AG04449 (cell line): Measurements from ENCODE around the gene LY86.

ENCODE experiments used
- CTCF ChIA-PET: fragments of 350-600 bp; formaldehyde crosslinking; extraction: SDS; loops from one replicate; lab custom pipeline; 2021; ENCODE audit warnings: antibody characterized with exemption; lab: Yijun Ruan, JAX
- POLR2A ChIA-PET: fragments of 400-600, 350-600 bp; formaldehyde crosslinking; extraction: SDS; loops from one replicate; lab custom pipeline; 2020; ENCODE audit warnings: antibody characterized with exemption, inconsistent platforms; lab: Yijun Ruan, JAX
- DNase-seq: peaks from one replicate; pipeline ENCODE4 v3.0.0-alpha.2; 2010; ENCODE audit warnings: low read depth, low spot score
- H3K4me3 ChIP-seq: 2 replicates; pipeline ENCODE4 v1.5.1; 2011; ENCODE audit warnings: low read depth, mild to moderate bottlenecking, control low read depth, low read length
- TF ChIP-seq, protein P1 (sequence below): IDR thresholded peaks from one replicate; pipeline ENCODE4 v1.5.1; 2011; ENCODE audit warnings: mild to moderate bottlenecking, moderate library complexity, low read length, control low read depth, inconsistent platforms; ENCODE audit not compliant: insufficient read depth; ENCODE audit errors: missing control alignments

The LY86 gene

GRCh38 chr6:6585003-6585311 lies 3.6 kb upstream of the LY86 start:
- TF ChIP-seq, protein P1, sequence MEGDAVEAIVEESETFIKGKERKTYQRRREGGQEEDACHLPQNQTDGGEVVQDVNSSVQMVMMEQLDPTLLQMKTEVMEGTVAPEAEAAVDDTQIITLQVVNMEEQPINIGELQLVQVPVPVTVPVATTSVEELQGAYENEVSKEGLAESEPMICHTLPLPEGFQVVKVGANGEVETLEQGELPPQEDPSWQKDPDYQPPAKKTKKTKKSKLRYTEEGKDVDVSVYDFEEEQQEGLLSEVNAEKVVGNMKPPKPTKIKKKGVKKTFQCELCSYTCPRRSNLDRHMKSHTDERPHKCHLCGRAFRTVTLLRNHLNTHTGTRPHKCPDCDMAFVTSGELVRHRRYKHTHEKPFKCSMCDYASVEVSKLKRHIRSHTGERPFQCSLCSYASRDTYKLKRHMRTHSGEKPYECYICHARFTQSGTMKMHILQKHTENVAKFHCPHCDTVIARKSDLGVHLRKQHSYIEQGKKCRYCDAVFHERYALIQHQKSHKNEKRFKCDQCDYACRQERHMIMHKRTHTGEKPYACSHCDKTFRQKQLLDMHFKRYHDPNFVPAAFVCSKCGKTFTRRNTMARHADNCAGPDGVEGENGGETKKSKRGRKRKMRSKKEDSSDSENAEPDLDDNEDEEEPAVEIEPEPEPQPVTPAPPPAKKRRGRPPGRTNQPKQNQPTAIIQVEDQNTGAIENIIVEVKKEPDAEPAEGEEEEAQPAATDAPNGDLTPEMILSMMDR, result no peak
- ChIA-PET POLR2A (no interaction called here), CTCF (no interaction called here)
- DNase-seq, result no peak
- no peak overlapping the region for H3K4me3 ChIP-seq

GRCh38 chr6:6586167-6586566 lies 2.4 kb upstream of the LY86 start:
- H3K4me3 ChIP-seq, result no peak overlapping the region
- ChIA-PET CTCF (no interaction called here), POLR2A (no interaction called here)
- no peak for DNase-seq
- TF ChIP-seq, protein P1, result no peak

DNA sequence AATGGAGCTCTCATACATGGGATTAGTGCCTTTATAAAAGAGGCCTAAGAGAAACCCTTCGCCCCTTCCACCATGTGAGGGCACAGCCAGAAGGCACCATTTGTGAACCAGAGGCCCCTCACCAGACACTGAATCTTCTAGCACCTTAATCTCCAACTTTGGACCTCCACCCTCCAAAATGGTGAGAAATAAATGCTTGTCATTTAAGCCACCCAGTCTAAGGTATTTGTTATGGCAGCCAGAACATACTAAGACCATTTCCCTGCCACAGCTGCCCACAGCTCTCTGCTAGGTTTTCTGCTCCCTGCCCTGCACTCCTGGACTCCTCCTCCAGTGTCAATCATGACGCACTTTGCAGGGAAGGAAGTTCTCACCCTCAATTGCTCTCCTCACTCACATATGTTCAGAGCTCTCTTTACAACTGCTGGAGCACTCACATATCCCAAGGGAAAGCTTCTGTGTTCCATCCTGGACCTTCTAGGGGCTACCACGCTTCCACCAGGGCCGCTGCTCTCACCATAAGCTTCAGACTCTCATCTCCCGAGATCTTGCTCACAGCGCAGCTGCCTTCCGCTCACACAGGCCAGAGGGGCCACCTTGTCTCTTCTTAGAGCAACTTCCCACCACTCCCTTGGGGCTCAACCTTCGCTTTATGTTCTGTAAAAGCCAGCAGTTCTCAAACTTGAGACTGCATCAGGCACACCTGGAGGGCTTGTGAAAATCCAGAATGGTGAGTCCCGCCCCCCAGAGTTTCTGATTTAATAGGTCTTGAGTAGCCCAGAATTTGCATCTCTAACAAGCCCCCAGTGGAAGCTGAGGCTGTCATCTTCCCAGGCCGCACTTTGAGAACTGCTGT lies 1.6 kb upstream of the LY86 start:
- DNase-seq, result no peak
- TF ChIP-seq, protein P1, result no peak
- CTCF ChIA-PET, result no interaction called here
- POLR2A ChIA-PET, result no interaction called here
- no peak overlapping the region for H3K4me3 ChIP-seq

GRCh38 chr6:6587696-6588063 lies 840 bp upstream of the LY86 start:
- no peak overlapping the region for H3K4me3 ChIP-seq
- ChIA-PET POLR2A (no interaction called here), CTCF (no interaction called here)
- no peak for DNase-seq
- TF ChIP-seq, protein P1, result no peak

DNA sequence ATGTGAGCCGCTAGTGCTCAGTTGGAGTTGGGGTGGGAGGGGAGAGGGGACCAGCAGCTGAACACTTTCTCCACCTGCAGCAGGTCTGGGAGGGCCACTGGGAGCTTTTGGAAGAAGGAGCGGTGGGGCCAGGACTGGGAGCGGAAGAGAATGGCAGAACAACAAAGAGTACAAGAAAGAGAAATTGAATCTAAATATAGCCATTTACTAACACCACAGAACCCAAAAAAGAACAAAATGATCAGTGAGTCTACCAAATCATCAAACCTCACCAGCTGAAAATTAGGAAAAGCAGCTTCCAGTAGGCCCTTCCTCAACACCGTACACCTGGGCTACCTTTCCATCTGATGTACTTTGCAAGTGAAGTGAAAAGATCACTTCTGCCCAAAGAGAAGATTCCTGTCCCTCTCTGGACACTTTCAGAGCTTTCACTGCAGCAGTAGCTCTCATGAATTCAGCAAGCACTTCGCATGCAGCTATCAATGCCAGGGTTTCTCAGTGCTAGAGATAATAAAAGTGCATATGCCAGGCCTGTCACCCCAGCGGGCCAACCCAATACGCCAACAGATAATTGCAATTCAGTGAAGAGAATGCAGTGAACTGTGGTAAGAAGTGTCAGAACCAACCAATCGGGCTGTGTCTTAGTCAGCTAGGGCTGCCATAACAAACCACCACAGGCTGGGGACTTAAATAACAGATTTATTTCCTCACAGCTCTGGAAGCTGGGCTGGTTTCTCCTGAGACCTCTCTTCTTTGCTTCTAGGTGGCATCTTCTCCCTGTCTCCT lies 597 bp downstream of the LY86 start:
- TF ChIP-seq, protein P1, result no peak
- CTCF ChIA-PET, result no interaction called here

GRCh38 chr6:6590530-6590929 lies 2.0 kb downstream of the LY86 start:
- TF ChIP-seq, protein P1, result no peak
- no peak for DNase-seq
- ChIA-PET POLR2A (no interaction called here), CTCF (no interaction called here)
- H3K4me3 ChIP-seq, result no peak overlapping the region

More for the DNA sequence above, 597 bp downstream of the LY86 start:
- POLR2A ChIA-PET, result no interaction called here
- no peak overlapping the region for H3K4me3 ChIP-seq
- DNase-seq, result no peak
